ENCODE data around the gene NCR1. TPM values are rescaled to one million over a fixed set of nuclear protein-coding genes. Genes with fewer than 3 reads are reported as not detected.

Gene NCR1, protein sequence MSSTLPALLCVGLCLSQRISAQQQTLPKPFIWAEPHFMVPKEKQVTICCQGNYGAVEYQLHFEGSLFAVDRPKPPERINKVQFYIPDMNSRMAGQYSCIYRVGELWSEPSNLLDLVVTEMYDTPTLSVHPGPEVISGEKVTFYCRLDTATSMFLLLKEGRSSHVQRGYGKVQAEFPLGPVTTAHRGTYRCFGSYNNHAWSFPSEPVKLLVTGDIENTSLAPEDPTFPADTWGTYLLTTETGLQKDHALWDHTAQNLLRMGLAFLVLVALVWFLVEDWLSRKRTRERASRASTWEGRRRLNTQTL
- 4.6 and 5.1 TPM in 2 replicates for total RNA-seq (2021; fragmentation: NEBNext Ultra II Directional; extraction: Animal tissue kit (Norgen Biotek cat#: 25700))
- polyA plus RNA-seq (2011; rRNA removed), result 1.5 and 2.3 TPM in 2 replicates
- 2.7 TPM for polyA plus RNA-seq (2011; cell fraction: cytosol; rRNA removed)
- 3.1 TPM for polyA plus RNA-seq (2011; cell fraction: nucleus; rRNA removed)
- polyA plus RNA-seq (2012, experiment 1 of 2), result 1.6 to 3.0 TPM (median 2.3 TPM) in 4 replicates
- 0.70 TPM for polyA plus RNA-seq (2012, experiment 2 of 2)
- 1.4 TPM for polyA plus RNA-seq (2013, experiment 1 of 2)
- 1.3 TPM for polyA plus RNA-seq (2013, experiment 2 of 2)
- polyA minus RNA-seq (2011; rRNA and poly(A)+ RNA removed), result 7.3 and 11.6 TPM in 2 replicates
- polyA minus RNA-seq (2011; cell fraction: cytosol; rRNA and poly(A)+ RNA removed), result 5.1 TPM
- 3.7 TPM for polyA minus RNA-seq (2011; cell fraction: nucleus; rRNA and poly(A)+ RNA removed)
- long read RNA-seq, experiment 1, partial matches to known transcripts, result 0 of 1 reads
- long read RNA-seq, experiment 1, other reads (novel, unspliced or antisense), result 1 of 1 reads
- long read RNA-seq, experiment 2, result 0 reads

DNA sequence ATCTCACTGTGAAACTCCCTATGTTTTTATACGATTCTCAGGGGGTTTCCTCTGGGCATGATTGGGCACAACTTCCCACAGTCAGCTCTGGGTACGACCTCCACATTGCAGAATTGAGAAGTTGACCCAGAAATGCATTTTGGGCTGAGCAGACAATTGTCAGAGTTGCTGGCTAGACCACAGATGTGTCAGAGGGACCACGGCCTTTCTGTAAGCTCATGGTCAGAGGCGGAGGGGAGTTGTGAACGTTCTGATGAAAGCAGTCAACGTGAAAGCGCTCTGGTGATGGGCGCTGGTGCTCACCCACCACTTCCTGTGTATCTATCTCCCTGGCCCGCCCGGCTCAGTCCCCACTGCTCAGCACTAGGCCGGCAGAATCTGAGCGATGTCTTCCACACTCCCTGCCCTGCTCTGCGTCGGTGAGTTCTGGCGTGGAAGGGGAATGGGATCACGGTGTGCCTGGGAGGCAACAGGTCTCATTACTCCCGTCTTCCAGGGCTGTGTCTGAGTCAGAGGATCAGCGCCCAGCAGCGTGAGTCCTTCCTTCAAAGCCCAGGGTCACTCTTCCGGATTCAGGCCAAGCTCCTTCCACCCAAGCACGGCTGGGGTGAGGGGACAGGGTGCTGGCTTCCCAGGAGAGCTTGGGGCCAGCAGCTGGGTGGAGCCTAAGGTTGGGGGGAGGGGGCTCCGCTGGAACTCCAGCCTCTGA is at the start of gene NCR1:
TSS of gene NCR1 (plus strand) at position 346 of the 709 bp plus-strand sequence. CDS start at position 386, 40 bp downstream.
- WGBS, 2 experiments (ENCODE audit: extremely low coverage in 1 of 2, insufficient coverage in 1 of 2, insufficient read length in 1 of 2, insufficient replicate concordance in 2 of 2, low coverage in 1 of 2, low lambda C conversion rate in 2 of 2, missing lambda C conversion rate in 1 of 2), result 74% methylated on average over 17 of the region's 22 CpGs; no CpG with 5 or more reads in 1 of the 2 experiments
- no peak for FAIRE-seq
- no peak for TF ChIP-seq CBX8 (IDR thresholded peaks at IDR 0.05; ENCODE audit: borderline replicate concordance, low read depth, low read length)
- TF ChIP-seq KDM5A (IDR thresholded peaks at IDR 0.05; ENCODE audit: low read length), result no peak
- TF ChIP-seq YY1 (IDR thresholded peaks at IDR 0.05; ENCODE audit: low read depth, low read length), result no peak
- TF ChIP-seq EP300 (IDR thresholded peaks at IDR 0.05; ENCODE audit: borderline replicate concordance in 1 of 2, low read depth in 2 of 2, low read length in 2 of 2), result no peak
- no peak for TF ChIP-seq CTBP2 (IDR thresholded peaks at IDR 0.05; ENCODE audit: borderline replicate concordance, insufficient read depth, insufficient read length, low read length)
- TF ChIP-seq KDM1A (IDR thresholded peaks at IDR 0.05; ENCODE audit: borderline replicate concordance, low read length), result no peak
- no peak for TF ChIP-seq SP4 (IDR thresholded peaks at IDR 0.05; ENCODE audit: low read length)

More for the DNA sequence above, at the start of gene NCR1:
- H2BK5ac ChIP-seq (ENCODE audit: low read depth, low read length), result peak within 1 kb of the TSS; percentile 67
- no peaks in the 10 kb centered on the region for H3K79me2 ChIP-seq (ENCODE audit: control insufficient read depth in 1 of 2, insufficient read depth in 2 of 2, low read length in 2 of 2)
- H2AK5ac ChIP-seq (ENCODE audit: low read depth, low read length), result no peak within 1 kb of the TSS
- no peak within 1 kb of the TSS for H3K23ac ChIP-seq (ENCODE audit: insufficient read length)
- H3K27me3 ChIP-seq (replicated peaks in 1 of 4; ENCODE audit: control insufficient read depth in 3 of 4, extremely low read depth in 1 of 4, insufficient read depth in 3 of 4, low read length in 3 of 4), result no peaks in the 10 kb centered on the region
- H2BK20ac ChIP-seq (ENCODE audit: low read length), result no peak within 1 kb of the TSS
- H2BK12ac ChIP-seq (ENCODE audit: low read depth, low read length), result peak within 1 kb of the TSS; percentile 95; the same call in 1 of the 2 replicates
- peaks cover 2 to 10% (median 5%) of the 10 kb centered on the region in 4 experiments; a peak in 4 of 7 replicates for H3K4me1 ChIP-seq (replicated peaks in 1 of 4; ENCODE audit: control insufficient read depth in 3 of 4, insufficient read depth in 4 of 4, low read length in 3 of 4)
- H2AFZ ChIP-seq (ENCODE audit: low read length), result peak within 1 kb of the TSS; percentile 85
- H3K23me2 ChIP-seq (ENCODE audit: low read depth, low read length), result no peaks in the 10 kb centered on the region
- H3K4me3 ChIP-seq (ENCODE audit: extremely low read depth in 1 of 4, insufficient read depth in 2 of 4, low read depth in 3 of 4, low read length in 4 of 4), result no peak within 1 kb of the TSS
- no peak within 1 kb of the TSS for H3K27ac ChIP-seq (ENCODE audit: low read depth, low read length)
- H3K56ac ChIP-seq (replicated peaks; ENCODE audit: insufficient read length, low read depth, low read length), result no peak within 1 kb of the TSS
- peak within 1 kb of the TSS; percentile 70 for H4K5ac ChIP-seq (ENCODE audit: insufficient read length, low read depth, low read length)
- ChIA-PET POLR2A (ENCODE audit: partially characterized antibody) (interaction anchor here (0.6 to 1.2 kb wide), 3 partner anchors 12 to 106 kb away, joined by 3 to 8 read pairs (median 4); no protein-coding TSS in a partner anchor), CTCF (ENCODE audit: partially characterized antibody) (interaction anchor here (0.9 kb wide), 2 partner anchors 25 to 69 kb away, joined by 3 to 5 read pairs; no protein-coding TSS in a partner anchor)
- no peaks in the 10 kb centered on the region for H3K79me1 ChIP-seq (ENCODE audit: low read depth, low read length)
- no peak within 1 kb of the TSS for H3K14ac ChIP-seq (ENCODE audit: insufficient read length)
- no peaks in the 10 kb centered on the region for H4K20me1 ChIP-seq (replicated peaks in 1 of 2; ENCODE audit: control insufficient read depth in 1 of 2, insufficient read depth in 2 of 2, low read length in 2 of 2)
- peak within 1 kb of the TSS; percentile 38 for H2BK120ac ChIP-seq (replicated peaks; ENCODE audit: low read depth, low read length)
- no peaks in the 10 kb centered on the region; a peak in 1 of 4 replicates for H3K9me3 ChIP-seq (ENCODE audit: insufficient read depth in 2 of 2, low read depth in 1 of 2, low read length in 1 of 2)
- peak within 1 kb of the TSS; percentile 75 for H4K8ac ChIP-seq (ENCODE audit: extremely low read depth, insufficient read depth, low read length)
- H3K36me3 ChIP-seq (ENCODE audit: control insufficient read depth in 2 of 4, insufficient read depth in 4 of 4, low read length in 3 of 4), result no peaks in the 10 kb centered on the region
- DNase-seq (ENCODE audit: low read depth in 1 of 2, low spot score in 2 of 2), result no peak
- H3K18ac ChIP-seq (ENCODE audit: extremely low read depth, low read length), result no peak within 1 kb of the TSS
- H3K4me2 ChIP-seq (ENCODE audit: insufficient read depth in 1 of 2, low read depth in 2 of 2, low read length in 2 of 2), result peak within 1 kb of the TSS; percentile 1 to 8; a peak in 2 of 4 replicates
- H3K4ac ChIP-seq (replicated peaks; ENCODE audit: insufficient read length, low read depth, low read length), result no peak within 1 kb of the TSS
- H4K91ac ChIP-seq (replicated peaks; ENCODE audit: insufficient read length, low read length), result peak within 1 kb of the TSS; percentile 46
- peak within 1 kb of the TSS; percentile 53; the same call in 1 of the 2 replicates for H2BK15ac ChIP-seq (ENCODE audit: low read length)
- H3K9ac ChIP-seq (replicated peaks in 1 of 4; ENCODE audit: extremely low read depth in 1 of 4, low read depth in 3 of 4, low read length in 3 of 4), result no peak within 1 kb of the TSS; a peak in 1 of 7 replicates

Measured in H1 (cell line).